SK-N-SH (cell line): ENCODE measurements around the gene LDHA. TPM values are rescaled to one million over a fixed set of nuclear protein-coding genes. Genes with fewer than 3 reads are reported as not detected.

Experiments used
- CTCF ChIA-PET: fragments of 300-600, 350-600 bp; formaldehyde crosslinking; extraction: SDS; loops from one replicate; lab custom pipeline; 2021; lab: Yijun Ruan, JAX
- POLR2A ChIA-PET: fragments of 350-600 bp; sonication (Branson Sonifier 250); formaldehyde crosslinking; extraction: SDS; loops from one replicate; lab custom pipeline; 2020; ENCODE audit warnings: antibody characterized with exemption, inconsistent platforms; lab: Yijun Ruan, JAX
- DNase-seq: peaks from one replicate; pipeline ENCODE4 v3.0.0; 2012
- H2AFZ ChIP-seq: fragments of 200-600 bp; sonication (generic); 2 replicates; pipeline ENCODE4 v1.8.1; 2016; ENCODE audit warnings: antibody characterized with exemption, mild to moderate bottlenecking, low read depth
- H3F3A ChIP-seq: fragments of 200-600 bp; sonication (generic); replicated peaks from 2 replicates; pipeline ENCODE3; 2016; ENCODE audit warnings: antibody characterized with exemption, mild to moderate bottlenecking; ENCODE audit not compliant: insufficient read depth
- H3K27ac ChIP-seq, 2 experiments: fragments of 200-500 bp in 1 of 2; fragments of 200-600 bp in 1 of 2; sonication (Bioruptor generic) in 1 of 2; sonication (generic), shearing (Covaris generic) in 1 of 2; 2 replicates each; pipeline versions ENCODE4 v1.5.1 to v1.6.1; 2014 to 2016; ENCODE audit warnings: low read depth in 2 of 2, inconsistent platforms in 1 of 2, low read length in 1 of 2, mild to moderate bottlenecking in 1 of 2, mixed read lengths in 1 of 2
- H3K27me3 ChIP-seq: fragments of 200-600 bp; sonication (generic), shearing (Covaris generic); 2 replicates; pipeline ENCODE4 v1.6.1; 2016; ENCODE audit warnings: mixed run types; ENCODE audit not compliant: insufficient read depth
- H3K36me3 ChIP-seq, 2 experiments: fragments of 200-500 bp in 1 of 2; fragments of 200-600 bp in 1 of 2; sonication (Bioruptor generic) in 1 of 2; sonication (generic) in 1 of 2; replicated peaks in 1 of 2; 2 replicates each; pipeline versions ENCODE3 to v1.5.1; 2014 to 2016; ENCODE audit warnings: low read length in 1 of 2, mild to moderate bottlenecking in 1 of 2; ENCODE audit not compliant: insufficient read depth in 2 of 2, control insufficient read depth in 1 of 2
- H3K4me1 ChIP-seq, 2 experiments: fragments of 200-500 bp in 1 of 2; fragments of 200-600 bp in 1 of 2; sonication (Bioruptor generic) in 1 of 2; sonication (generic), shearing (Covaris generic) in 1 of 2; 2 replicates each; pipeline versions ENCODE4 v1.5.1 to v1.6.1; 2014 to 2016; ENCODE audit warnings: low read depth in 1 of 2, low read length in 1 of 2, mixed run types in 1 of 2; ENCODE audit not compliant: insufficient read depth in 2 of 2, control insufficient read depth in 1 of 2
- H3K4me2 ChIP-seq: fragments of 200-600 bp; sonication (generic), shearing (Covaris generic); 2 replicates; pipeline ENCODE4 v1.6.1; 2017; ENCODE audit warnings: mixed run types
- H3K4me3 ChIP-seq, 2 experiments: fragments of 200-500 bp in 1 of 2; fragments of 200-600 bp in 1 of 2; sonication (Bioruptor generic) in 1 of 2; sonication (generic), shearing (Covaris generic) in 1 of 2; 2 replicates each; pipeline versions ENCODE4 v1.5.1 to v1.8.1; 2014 to 2016; ENCODE audit warnings: low read depth in 2 of 2, inconsistent platforms in 1 of 2, low read length in 1 of 2, mild to moderate bottlenecking in 1 of 2, mixed read lengths in 1 of 2, moderate library complexity in 1 of 2
- H3K79me2 ChIP-seq: fragments of 200-600 bp; sonication (generic); 2 replicates; pipeline ENCODE4 v1.8.1; 2017; ENCODE audit warnings: mild to moderate bottlenecking; ENCODE audit not compliant: insufficient read depth
- H3K9ac ChIP-seq: fragments of 200-600 bp; sonication (generic); 2 replicates; pipeline ENCODE4 v1.6.1; 2017; ENCODE audit warnings: mixed run types
- H3K9me2 ChIP-seq: fragments of 200-600 bp; sonication (generic); 2 replicates; pipeline ENCODE4 v1.6.1; 2017; ENCODE audit warnings: mixed run types
- H3K9me3 ChIP-seq: fragments of 200-600 bp; sonication (generic); 2 replicates; pipeline ENCODE4 v1.6.1; 2017; ENCODE audit warnings: mixed run types, mild to moderate bottlenecking, moderate library complexity
- H4K20me1 ChIP-seq: fragments of 200-600 bp; sonication (generic); 2 replicates; pipeline ENCODE4 v1.6.1; 2017; ENCODE audit warnings: mild to moderate bottlenecking, mixed run types; ENCODE audit not compliant: insufficient read depth
- CHD2 ChIP-seq: fragments of 150-350 bp; IDR thresholded peaks from 2 replicates; pipeline ENCODE4 v1.6.1; 2018; ENCODE audit warnings: low read length; ENCODE audit not compliant: partially characterized antibody
- CTCF ChIP-seq: fragments of 200-600 bp; sonication (generic); IDR thresholded peaks from 2 replicates; pipeline ENCODE4 v1.6.1; 2017; ENCODE audit warnings: antibody characterized with exemption, mild to moderate bottlenecking, moderate library complexity
- EP300 ChIP-seq, 2 experiments: IDR thresholded peaks; 2 replicates each; pipeline versions ENCODE4 v1.4.0 to v1.6.1; 2012; ENCODE audit warnings: borderline replicate concordance in 1 of 2, low read depth in 1 of 2, low read length in 1 of 2
- FOSL2 ChIP-seq: IDR thresholded peaks from 2 replicates; pipeline ENCODE4 v1.4.0; 2012; ENCODE audit warnings: low read depth, mild to moderate bottlenecking, moderate library complexity, borderline replicate concordance
- FOXJ3 ChIP-seq: sonication (generic); formaldehyde crosslinking; IDR thresholded peaks from 2 replicates; pipeline ENCODE4 v1.5.1; 2020; ENCODE audit warnings: mild to moderate bottlenecking, missing genetic modification reagents
- FOXM1 ChIP-seq: IDR thresholded peaks from 2 replicates; pipeline ENCODE4 v1.4.0; 2012; ENCODE audit warnings: low read depth, mild to moderate bottlenecking
- GABPA ChIP-seq: IDR thresholded peaks from 2 replicates; pipeline ENCODE4 v1.4.0; 2012; ENCODE audit warnings: low read depth, mild to moderate bottlenecking
- JUND ChIP-seq: IDR thresholded peaks from 2 replicates; pipeline ENCODE4 v1.4.0; 2012
- MAX ChIP-seq: IDR thresholded peaks from 2 replicates; pipeline ENCODE4 v1.4.0; 2012; ENCODE audit warnings: low read depth
- NRF1 ChIP-seq: IDR thresholded peaks from 2 replicates; pipeline ENCODE4 v1.6.1; 2012; ENCODE audit warnings: low read depth, mild to moderate bottlenecking, low read length
- PBX3 ChIP-seq: IDR thresholded peaks from 2 replicates; pipeline ENCODE4; 2012
- POLR2AphosphoS5 ChIP-seq: IDR thresholded peaks from 2 replicates; pipeline ENCODE4 v1.6.1; 2012; ENCODE audit warnings: low read depth, low read length
- RAD21 ChIP-seq: IDR thresholded peaks from 2 replicates; pipeline ENCODE4 v1.6.1; 2012; ENCODE audit warnings: mild to moderate bottlenecking, low read length
- REST ChIP-seq: IDR thresholded peaks from 2 replicates; pipeline ENCODE4 v1.6.1; 2012; ENCODE audit warnings: mild to moderate bottlenecking, low read depth, low read length, moderate library complexity
- RXRA ChIP-seq: IDR thresholded peaks from 2 replicates; pipeline ENCODE4 v1.4.0; 2012; ENCODE audit warnings: low read depth, mild to moderate bottlenecking, borderline replicate concordance
- SMC3 ChIP-seq: IDR thresholded peaks from 2 replicates; pipeline ENCODE4 v1.6.1; 2012; ENCODE audit warnings: low read depth, low read length, improper control_type of control experiment
- TCF12 ChIP-seq: IDR thresholded peaks from 2 replicates; pipeline ENCODE4 v1.4.0; 2012
- TEAD4 ChIP-seq: IDR thresholded peaks from 2 replicates; pipeline ENCODE4 v1.4.0; 2012; ENCODE audit warnings: mild to moderate bottlenecking, borderline replicate concordance; ENCODE audit not compliant: insufficient read depth
- USF1 ChIP-seq: IDR thresholded peaks from 2 replicates; pipeline ENCODE4 v1.4.0; 2012; ENCODE audit warnings: low read depth, borderline replicate concordance
- USF2 ChIP-seq: fragments of 150-350 bp; IDR thresholded peaks from 2 replicates; pipeline ENCODE4 v1.6.1; 2017; ENCODE audit warnings: antibody characterized with exemption, low read length, low read depth, borderline replicate concordance
- YY1 ChIP-seq: IDR thresholded peaks from 2 replicates; pipeline ENCODE4 v1.4.0; 2012; ENCODE audit warnings: low read depth, mild to moderate bottlenecking
- WGBS: methylation state at CpG from one replicate; pipeline ENCODE4 v1.1.6; 2017; ENCODE audit warnings: low lambda C conversion rate; 5-methylcytosine and 5-hydroxymethylcytosine counted together
- polyA plus RNA-seq, 3 experiments: library from polyadenylated mRNA; depleted of rRNA; stranded (reverse); fragments of >200 nt; gene quantifications; 2 replicates each; pipeline ENCODE4 v1.2.3, GENCODE V29; 2012

The LDHA gene
- 524 and 592 TPM in 2 replicates for polyA plus RNA-seq (2012; rRNA removed)
- 748 and 889 TPM in 2 replicates for polyA plus RNA-seq (2012; cell fraction: cytosol; rRNA removed)
- 144 and 332 TPM in 2 replicates for polyA plus RNA-seq (2012; cell fraction: nucleus; rRNA removed)

- Histone ChIP-seq H3K79me2 (peaks cover 54% of the 10 kb centered on the region), H4K20me1 (peaks cover 39% of the 10 kb centered on the region), H3K9me3 (no peaks in the 10 kb centered on the region), H3F3A (peaks cover 44% of the 10 kb centered on the region), H3K4me1 (peaks cover 12% of the 10 kb centered on the region in 2 experiments; a peak in 3 of 4 replicates), H3K36me3 (peaks cover 25 to 34% of the 10 kb centered on the region in 2 experiments), H2AFZ (peak within 1 kb of the TSS; percentile 79), H3K27me3 (no peaks in the 10 kb centered on the region), H3K9me2 (no peaks in the 10 kb centered on the region), H3K27ac (peak within 1 kb of the TSS; percentile 89 to 96), H3K4me3 (peak within 1 kb of the TSS; percentile 84 to 98), H3K4me2 (peak within 1 kb of the TSS; percentile 97), H3K9ac (peak within 1 kb of the TSS; percentile 99)
- ChIA-PET CTCF (no interaction called here), POLR2A (interaction anchor here (0.9 to 4.0 kb wide), 11 partner anchors 8 to 312 kb away, joined by 3 to 45 read pairs (median 6); partner anchors contain the start of genes GTF2H1, HPS5, TSG101 and UEVLD)
- WGBS: 2% methylated on average over 25 of the region's 60 CpGs
- peak; percentile 95 for DNase-seq
- TF ChIP-seq REST (peak; percentile 60; the same call in 1 of the 2 replicates), PBX3 (peak; percentile 59; the same call in 1 of the 2 replicates), FOXJ3 (CRISPR knock-in tag) (peak; percentile 39; the same call in 1 of the 2 replicates), GABPA (no peak), YY1 (peak; percentile 57; the same call in 1 of the 2 replicates), TEAD4 (no peak), NRF1 (peak; percentile 48; the same call in 1 of the 2 replicates), TCF12 (peak; percentile 71), CHD2 (peak; percentile 55), EP300 (IDR thresholded peaks at IDR 0.05; ENCODE audit: borderline replicate concordance in 1 of 2, low read depth in 1 of 2, low read length in 1 of 2) (peak; percentile 60 to 66; a peak in 2 of 4 replicates), POLR2AphosphoS5 (peak; percentile 100), RXRA (peak; percentile 44; the same call in 1 of the 2 replicates), RAD21 (peak; percentile 1; the same call in 1 of the 2 replicates), USF1 (peak; percentile 90), SMC3 (no peak), FOSL2 (peak; percentile 47; the same call in 1 of the 2 replicates), FOXM1 (no peak), MAX (peak; percentile 100), USF2 (peak; percentile 9; the same call in 1 of the 2 replicates), JUND (no peak), CTCF (no peak)
These were observed at the start of gene LDHA for GRCh38 chr11:18394275-18394927. LDHA (plus strand) TSS chr11:18394563; CDS start chr11:18396843, 2,280 bp downstream.
